ENCODE measurements around the gene COQ7.

Gene COQ7

GRCh38 chr16:19086322-19087199 is 19.1 kb downstream of the COQ7 start:
- peak; percentile 30 for DNase-seq (ENCODE audit: low read depth)

GRCh38 chr16:19088341-19088916 is 21.0 kb downstream of the COQ7 start:
- no peak for DNase-seq (ENCODE audit: low read depth)

DNA sequence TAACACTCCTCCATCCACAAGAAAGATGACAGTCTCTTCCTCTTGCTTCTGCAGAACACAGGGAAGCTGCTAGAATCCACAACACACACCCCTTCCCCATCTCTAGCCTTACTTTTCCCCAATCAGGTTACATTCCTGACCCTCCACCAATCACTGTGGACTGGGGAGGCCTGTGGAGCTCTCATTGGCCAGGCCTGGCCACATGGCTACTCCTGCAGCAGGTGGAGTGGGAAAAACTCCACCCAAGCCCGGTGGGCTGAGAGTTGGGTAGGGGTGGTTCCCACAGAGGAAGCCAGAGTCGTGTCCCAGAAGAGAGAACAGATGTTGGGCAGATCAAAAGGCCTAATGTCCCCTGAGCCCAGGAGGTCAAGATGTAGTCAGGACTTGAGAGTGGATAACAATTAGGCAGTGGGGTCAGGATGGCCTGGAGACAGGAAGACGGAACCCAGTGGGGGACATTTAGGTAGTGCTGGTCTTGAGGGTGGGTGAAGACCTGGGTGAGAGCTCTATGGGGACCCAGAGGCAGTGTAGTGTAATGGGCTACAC is 22.1 kb downstream of the COQ7 start:
- DNase-seq (ENCODE audit: low read depth) = no peak

GRCh38 chr16:19090916-19091315 is 23.5 kb downstream of the COQ7 start:
- no peak for DNase-seq (ENCODE audit: low read depth)

DNA sequence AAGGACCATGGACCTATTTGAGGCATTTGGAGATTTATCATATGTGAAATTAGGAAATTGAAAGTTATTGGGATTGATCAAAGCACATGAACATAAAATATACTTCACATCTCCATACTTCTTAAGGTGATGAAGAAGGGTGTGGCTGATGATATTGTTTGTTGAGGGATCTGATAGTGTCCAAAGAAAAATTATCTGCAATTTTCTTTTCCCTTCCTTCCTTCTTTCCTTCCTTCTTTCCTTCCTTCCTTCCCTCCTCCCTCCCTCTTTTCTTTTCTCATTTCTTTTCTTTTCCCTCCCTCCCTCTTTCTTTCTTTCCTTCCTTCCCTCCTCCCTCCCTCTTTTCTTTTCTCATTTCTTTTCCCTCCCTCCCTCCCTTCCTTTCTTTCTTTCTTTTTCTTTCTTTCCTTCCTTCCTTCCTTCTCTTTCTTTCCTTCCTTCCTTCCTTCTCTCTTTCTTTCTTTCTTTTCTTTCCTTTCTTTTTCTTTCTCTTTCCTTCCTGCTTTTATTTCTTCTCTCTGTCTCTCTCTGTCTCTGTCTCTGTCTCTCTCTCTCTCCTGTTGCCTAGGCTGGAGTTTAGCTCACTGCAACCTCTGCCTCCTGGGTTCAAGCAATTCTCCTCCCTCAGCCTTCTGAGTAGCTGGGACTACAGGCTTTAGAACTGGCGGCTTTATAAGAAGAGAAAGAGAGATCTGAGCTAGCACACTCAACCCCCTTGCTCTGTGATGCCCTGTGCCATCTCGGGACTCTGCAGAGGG is 25.4 kb downstream of the COQ7 start:
- no peak for DNase-seq (ENCODE audit: low read depth)

DNA sequence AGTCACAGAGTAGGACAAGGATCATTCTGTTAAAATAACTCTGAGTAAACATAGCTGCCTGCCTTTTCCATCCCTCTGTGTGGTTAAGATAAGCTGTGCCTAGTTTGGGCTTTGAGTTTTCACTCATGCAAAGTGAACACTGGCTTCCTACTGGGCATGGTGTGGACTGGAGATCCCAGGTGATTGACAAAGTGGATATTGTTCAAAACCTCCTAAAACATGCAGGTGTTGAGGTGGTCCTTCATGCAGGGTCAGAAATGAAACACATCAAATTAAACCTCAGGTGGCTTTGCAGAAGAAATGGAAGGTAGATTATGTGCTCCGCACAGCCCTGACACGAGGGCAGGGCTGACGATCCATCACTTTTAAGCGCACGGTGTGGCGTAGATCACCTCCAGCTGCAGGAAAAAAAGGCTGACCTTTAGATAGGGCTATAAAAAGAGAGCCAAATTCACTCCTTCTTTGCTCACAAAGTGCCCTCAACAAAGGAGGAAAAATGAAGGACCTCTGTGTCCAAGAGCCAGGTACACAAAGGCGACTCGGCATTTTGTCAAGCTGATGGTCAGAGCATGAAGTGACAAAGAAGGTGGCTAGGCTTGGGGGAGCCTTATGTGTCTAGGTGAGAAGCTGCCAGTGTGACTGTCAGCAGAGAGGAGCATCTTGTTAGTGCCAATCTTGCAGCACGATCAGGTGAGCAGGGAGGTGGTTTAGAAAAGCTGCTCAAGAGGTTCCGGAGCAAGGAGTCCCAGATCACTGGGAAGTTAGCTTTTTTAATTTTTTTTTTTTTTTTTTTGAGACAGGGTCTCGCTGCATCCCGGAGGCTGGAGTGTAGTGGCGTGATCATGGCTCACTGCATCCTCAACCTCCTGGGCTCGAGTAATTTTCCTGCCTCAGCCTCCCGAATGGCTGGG is 26.5 kb downstream of the COQ7 start:
- no peak for DNase-seq (ENCODE audit: low read depth)

- DNase-seq (ENCODE audit: low read depth) = no peak
These were observed 27.3 kb downstream of the COQ7 start for GRCh38 chr16:19094542-19095365.

- DNase-seq (ENCODE audit: low read depth) = no peak
These were observed 28.2 kb downstream of the COQ7 start for GRCh38 chr16:19095654-19096053.

DNA sequence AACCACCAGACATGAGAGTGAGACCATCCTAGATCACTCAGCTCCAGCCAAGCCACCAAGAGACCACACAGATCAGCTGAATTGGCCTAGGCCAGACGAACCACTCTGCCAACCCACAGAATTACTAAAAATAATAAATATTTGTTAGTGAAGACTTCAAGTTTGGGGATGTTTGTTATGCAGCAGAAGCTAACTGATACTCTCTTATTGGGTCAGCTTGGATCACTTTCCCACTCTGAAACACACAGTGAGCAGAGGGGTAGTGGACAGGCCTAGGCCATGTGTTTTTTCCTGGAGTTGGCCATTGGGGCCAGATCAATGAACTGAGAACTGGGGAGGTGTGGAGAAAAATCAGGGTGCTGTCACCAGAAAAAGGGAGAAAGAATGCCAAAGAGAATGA is 30.8 kb downstream of the COQ7 start:
- no peak for DNase-seq (ENCODE audit: low read depth)

GRCh38 chr16:19102187-19102872 is 34.9 kb downstream of the COQ7 start:
- DNase-seq (ENCODE audit: low read depth) = no peak

GRCh38 chr16:19104607-19105006 is 37.2 kb downstream of the COQ7 start:
- DNase-seq (ENCODE audit: low read depth) = no peak

DNA sequence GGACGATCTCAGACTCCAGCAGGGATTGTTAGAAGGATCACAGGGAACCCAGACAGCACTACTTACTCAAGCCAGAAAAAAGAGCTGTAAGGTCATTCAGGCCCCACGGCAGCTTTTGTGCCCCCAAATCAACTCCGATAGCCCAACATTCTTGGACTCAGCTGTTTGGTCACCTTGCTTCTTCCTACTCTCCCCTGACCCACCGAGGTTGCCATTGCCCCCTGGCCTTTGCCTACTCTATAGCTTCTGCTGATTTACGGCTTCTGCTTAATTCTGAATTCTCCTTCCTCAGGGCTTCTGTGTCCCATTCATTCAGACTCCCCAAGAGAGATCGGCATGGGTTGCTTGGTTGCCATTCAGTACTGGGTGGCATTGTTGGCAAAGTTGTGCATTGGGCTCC is 37.7 kb downstream of the COQ7 start:
- no peak for DNase-seq (ENCODE audit: low read depth)

GRCh38 chr16:19105891-19106624 is 38.6 kb downstream of the COQ7 start:
- DNase-seq (ENCODE audit: low read depth) = no peak

DNA sequence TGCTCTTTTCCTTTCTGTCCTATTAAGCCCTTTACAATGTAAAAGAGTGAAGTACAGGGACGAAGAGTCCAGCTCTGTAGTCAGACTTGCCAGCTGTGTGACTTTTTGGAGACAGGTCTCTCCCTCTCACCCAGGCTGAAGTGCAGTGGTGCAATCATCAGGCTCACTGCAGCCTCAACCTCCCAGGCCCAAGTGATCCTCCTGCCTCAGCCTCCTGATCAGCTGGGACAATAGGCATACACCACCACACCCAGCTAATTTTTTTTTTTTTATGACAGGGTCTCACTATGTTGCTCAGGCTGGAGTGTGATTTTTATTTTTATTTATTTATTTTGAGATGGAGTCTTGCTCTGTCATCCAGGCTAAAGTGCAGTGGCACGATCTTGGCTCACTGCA is 39.2 kb downstream of the COQ7 start:
- DNase-seq (ENCODE audit: low read depth) = no peak

DNA sequence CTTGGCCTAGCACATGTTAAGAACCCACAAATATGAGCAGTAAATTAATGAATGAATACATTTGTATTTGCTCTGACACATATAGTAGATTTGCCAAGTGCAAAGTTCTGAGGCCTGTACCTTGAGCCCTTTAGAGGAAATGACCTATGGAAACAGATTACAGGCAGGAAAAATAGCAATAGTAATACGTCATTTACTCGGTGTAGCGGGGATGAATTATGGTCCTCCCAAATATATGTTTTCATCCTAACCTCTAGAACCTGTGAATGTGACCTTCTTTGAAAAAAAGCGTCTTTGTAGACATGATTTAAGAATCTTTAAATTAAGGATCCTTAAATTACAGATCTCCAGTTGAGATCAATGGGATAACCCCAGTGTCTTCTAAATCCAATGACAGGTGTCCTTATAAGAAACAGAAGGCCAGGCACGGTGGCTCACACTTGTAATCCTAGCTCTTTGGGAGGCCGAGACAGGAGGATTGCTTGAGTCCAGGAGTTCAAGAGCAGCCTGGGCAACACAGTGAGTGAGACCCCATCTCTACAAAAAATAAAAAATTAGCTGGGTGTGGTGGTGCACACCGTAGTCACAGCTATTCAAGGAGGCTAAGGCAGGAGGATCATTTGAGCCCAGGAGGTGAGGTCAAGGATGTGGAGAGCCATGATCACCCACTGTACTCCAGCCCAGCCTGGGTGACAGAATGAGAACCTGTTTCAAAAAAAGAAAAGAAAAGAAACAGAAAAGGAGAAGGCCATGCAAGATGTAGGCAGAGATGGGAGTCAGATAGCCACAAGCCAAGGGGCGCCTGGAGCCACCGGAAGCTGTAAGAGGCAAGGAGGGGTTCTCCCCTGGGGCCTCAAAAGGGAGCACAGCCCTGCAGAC is 41.2 kb downstream of the COQ7 start:
- DNase-seq (ENCODE audit: low read depth) = no peak

DNA sequence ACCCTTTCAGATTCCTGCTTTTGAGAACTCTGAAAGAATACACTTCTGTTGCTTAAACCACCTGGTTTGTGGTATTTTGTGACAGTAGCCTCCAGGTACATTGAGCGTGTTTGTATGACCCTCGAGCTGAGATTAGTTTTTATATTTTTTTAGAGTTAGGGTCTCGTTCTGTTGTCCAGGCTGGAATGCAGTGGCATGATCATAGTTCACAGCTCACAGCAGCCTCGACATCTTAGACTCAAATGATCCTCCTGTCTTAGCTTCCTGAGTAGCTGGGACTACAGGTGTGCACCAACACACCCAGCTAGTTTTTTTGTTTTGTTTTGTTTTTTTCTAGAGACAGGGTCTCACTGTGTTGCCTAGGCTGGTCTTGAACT is 41.9 kb downstream of the COQ7 start:
- DNase-seq (ENCODE audit: low read depth) = no peak

GRCh38 chr16:19110537-19111360 is 43.3 kb downstream of the COQ7 start:
- DNase-seq (ENCODE audit: low read depth) = no peak

- DNase-seq (ENCODE audit: low read depth) = no peak
These were observed 44.6 kb downstream of the COQ7 start for GRCh38 chr16:19112099-19112407.

Measured in T-helper 22 cell (primary cell).